ENCODE data around the gene INPP5E.

INPP5E gene

DNA sequence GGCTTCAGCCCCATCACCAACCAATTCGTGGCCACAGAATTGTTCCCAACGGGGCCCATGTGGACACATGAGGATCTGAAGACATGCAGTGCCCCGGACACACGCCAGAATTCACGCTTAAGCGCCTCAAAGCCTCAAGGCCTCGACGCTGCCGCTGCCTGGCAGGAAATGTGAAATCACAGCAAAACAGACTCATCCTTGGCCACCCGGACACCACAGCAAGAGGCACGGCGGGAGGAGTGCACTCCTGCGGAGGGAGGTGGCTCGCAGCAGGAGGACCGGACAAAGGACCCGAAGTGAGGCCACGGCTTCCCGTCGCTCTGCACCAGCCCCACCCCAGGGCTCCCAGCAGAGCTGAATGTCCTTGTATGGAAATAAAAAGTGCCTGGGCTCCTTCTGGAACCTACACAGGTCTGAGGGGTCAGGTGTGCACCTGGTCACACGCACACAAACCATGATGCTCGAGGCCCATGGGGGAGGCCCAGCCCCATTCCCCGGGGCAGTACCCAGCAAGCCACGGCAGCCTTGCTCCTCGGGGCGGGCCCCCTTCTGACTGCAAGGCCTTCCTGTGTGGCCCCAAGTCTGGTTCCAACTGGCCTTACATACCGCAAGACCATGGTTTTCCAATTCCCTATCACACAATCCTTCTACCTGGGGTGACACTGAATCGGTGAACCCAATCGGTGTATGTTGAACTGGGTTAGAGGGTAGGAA, 33.2 kb upstream of the INPP5E start:
- DNase-seq, result no peak

- no peak for DNase-seq
These were observed 32.3 kb upstream of the INPP5E start for GRCh38 chr9:136471802-136472487.

GRCh38 chr9:136470792-136471469, 31.3 kb upstream of the INPP5E start:
- no peak for DNase-seq

GRCh38 chr9:136470356-136470755, 30.7 kb upstream of the INPP5E start:
- no peak for DNase-seq

- DNase-seq, result no peak
These were observed 28.1 kb upstream of the INPP5E start for GRCh38 chr9:136467766-136468165.

GRCh38 chr9:136466155-136466541, 26.5 kb upstream of the INPP5E start:
- no peak for DNase-seq

GRCh38 chr9:136465500-136466154, 26.0 kb upstream of the INPP5E start:
- no peak for DNase-seq

DNA sequence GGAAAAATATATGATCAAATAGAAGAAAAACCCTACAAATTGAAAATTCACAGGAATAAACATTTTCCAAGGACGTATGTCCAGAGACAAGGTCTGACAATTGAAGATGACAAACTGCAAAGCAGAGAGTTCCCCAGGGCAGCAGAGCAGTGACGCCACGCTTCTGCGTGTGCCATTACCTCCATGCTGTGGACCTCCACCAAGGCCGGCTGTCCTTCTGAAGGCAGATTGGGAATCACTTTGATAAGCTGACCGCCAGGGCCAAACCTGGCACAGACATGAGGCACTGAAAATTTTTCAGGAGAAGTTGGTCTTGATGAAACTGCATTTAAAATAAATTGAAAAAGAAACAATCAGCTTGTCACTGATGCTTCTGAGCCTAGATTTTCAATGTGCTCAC, 24.6 kb upstream of the INPP5E start:
- no peak for DNase-seq

GRCh38 chr9:136463578-136463977, 23.9 kb upstream of the INPP5E start:
- DNase-seq, result no peak

DNA sequence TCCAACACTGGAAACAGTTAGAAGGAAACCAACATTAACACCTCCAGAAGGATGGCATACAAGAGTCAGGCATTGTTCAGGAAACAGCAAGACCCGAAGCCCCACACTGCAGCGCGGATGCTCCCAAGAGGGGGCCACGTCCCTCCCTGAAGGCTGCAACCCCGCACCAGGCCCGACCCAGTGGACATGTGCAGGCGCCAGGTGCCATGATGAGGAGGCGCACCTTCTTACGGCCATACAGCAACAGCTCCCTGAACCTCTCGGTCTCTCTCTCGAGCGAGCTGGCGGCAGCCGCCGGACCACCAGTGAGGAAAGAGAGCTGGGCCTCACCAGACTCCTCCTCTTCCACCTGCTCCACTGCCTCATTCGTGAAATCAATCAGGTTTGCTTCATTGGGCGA, 23.0 kb upstream of the INPP5E start:
- DNase-seq, result no peak

- DNase-seq, result no peak
These were observed 21.2 kb upstream of the INPP5E start for GRCh38 chr9:136460772-136461325.

DNA sequence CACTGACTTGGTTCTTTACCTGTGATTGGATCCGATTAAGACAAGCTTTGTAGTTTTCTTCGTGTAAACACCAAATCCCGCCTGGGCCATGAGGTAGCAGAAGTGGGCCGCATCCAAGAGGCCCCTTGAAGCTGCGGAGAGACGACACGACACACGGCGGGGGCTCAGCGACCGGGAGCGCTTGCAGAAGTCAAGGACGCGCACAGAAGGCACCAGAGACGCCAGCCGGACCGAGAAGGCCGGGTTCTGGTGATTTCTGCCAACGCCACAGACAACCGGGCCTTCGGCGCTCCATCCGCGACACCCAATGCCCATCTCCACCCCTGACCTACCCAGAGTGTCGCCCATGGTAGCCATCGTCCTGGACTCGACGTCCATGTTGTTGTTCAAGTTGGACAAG, 19.8 kb upstream of the INPP5E start:
- DNase-seq, result no peak

- no peak for DNase-seq
These were observed 17.7 kb upstream of the INPP5E start for GRCh38 chr9:136457326-136457725.

DNA sequence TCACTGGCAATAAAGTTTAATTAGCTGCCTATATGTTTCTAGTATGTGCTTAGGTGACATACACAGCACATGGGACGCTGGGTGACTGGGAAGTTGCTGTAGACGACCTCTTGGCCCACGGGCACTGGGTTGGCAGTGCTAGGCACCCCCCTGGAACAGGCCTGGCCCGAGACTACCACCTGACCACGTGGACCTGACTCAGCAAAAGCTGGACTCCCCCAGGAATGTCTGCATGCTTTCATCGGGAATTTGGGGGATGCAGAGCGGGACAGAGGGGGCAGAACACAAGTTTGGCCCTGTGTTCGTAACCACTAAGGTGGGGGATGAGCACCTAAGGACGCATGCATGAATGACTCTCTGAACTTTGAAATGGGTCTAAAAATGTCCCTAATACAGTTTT, 16.6 kb upstream of the INPP5E start:
- no peak for DNase-seq

GRCh38 chr9:136455043-136456002, 15.7 kb upstream of the INPP5E start:
- no peak for DNase-seq

DNA sequence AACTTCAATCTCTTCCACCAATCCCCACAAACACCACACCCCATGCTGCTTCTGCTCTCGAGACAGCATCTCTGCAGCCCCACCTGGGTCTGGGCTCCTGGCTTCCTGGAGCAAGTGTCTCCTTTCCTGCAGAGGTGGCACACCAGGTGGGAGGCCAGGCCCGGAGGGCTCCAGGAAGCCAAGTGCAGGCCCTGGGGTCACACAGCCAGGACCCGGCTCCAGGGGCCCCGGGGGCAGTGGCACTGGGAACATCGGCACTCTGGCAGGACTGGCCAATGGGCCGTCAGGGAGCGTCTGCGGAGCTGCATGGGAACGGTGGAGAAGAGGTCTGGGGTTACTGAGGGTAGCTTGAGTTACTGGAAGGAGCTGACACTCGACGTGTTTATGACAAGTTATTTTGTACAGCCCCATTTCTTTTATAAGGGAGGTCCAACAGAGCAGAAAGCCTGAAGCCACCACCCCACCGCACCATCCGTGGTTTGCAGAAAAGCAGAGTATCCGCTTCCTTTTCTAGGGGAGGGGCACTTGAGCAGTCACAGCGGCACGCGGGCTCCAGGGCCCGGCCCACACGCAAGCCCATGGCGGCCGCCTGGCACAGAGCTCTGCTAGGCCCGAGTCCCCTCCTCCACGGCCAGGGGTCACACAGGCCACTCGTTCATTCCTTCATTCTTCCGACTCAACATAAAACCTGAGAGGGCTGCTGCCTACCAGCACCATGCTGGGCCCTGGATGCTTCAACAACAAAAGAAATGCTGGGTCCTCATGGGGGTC, 14.6 kb upstream of the INPP5E start:
- no peak for DNase-seq

- no peak for DNase-seq
These were observed 13.7 kb upstream of the INPP5E start for GRCh38 chr9:136453326-136453725.

- DNase-seq, result no peak
These were observed 11.7 kb upstream of the INPP5E start for GRCh38 chr9:136451221-136451877.

GRCh38 chr9:136448655-136449054, 9.0 kb upstream of the INPP5E start:
- DNase-seq, result no peak

- no peak for DNase-seq
These were observed 7.6 kb upstream of the INPP5E start for GRCh38 chr9:136447173-136447778.
